Mesodermal cell (in vitro differentiated cells): ENCODE results near the gene PPP1R26.
"Not testable (repeated sequence)": the region's sequence is repeated elsewhere in the genome, so short reads cannot be mapped to it uniquely, and the experiment has no call there.

Experiments used
- H3K27ac ChIP-seq: 2 replicates; pipeline ENCODE4 v1.7.0; 2013; ENCODE audit warnings: mild to moderate bottlenecking, low read depth, low read length, moderate library complexity; ENCODE audit not compliant: severe bottlenecking
- H3K36me3 ChIP-seq: 2 replicates; pipeline ENCODE4 v1.7.1; 2013; ENCODE audit warnings: mild to moderate bottlenecking, low read length, moderate library complexity; ENCODE audit not compliant: control insufficient read depth, insufficient read depth
- H3K4me1 ChIP-seq: one replicate; pipeline ENCODE4 v1.7.1; 2013; ENCODE audit warnings: mild to moderate bottlenecking, low read length; ENCODE audit not compliant: insufficient read depth, control insufficient read depth, poor library complexity, severe bottlenecking
- H3K4me3 ChIP-seq: 2 replicates; pipeline ENCODE4 v1.7.0; 2013; ENCODE audit warnings: low read length, control low read depth, mild to moderate bottlenecking; ENCODE audit not compliant: insufficient read depth, poor library complexity, severe bottlenecking; ENCODE audit errors: extremely low read depth
- H3K9me3 ChIP-seq: 2 replicates; pipeline ENCODE4 v1.7.1; 2013; ENCODE audit warnings: mild to moderate bottlenecking, low read length, moderate library complexity; ENCODE audit not compliant: control insufficient read depth
- WGBS, 2 experiments: methylation state at CpG; one replicate each; pipeline ENCODE4 v1.1.5; 2013; ENCODE audit warnings: missing lambda C conversion rate in 2 of 2; ENCODE audit not compliant: insufficient coverage in 2 of 2; 5-methylcytosine and 5-hydroxymethylcytosine counted together

PPP1R26 gene

DNA sequence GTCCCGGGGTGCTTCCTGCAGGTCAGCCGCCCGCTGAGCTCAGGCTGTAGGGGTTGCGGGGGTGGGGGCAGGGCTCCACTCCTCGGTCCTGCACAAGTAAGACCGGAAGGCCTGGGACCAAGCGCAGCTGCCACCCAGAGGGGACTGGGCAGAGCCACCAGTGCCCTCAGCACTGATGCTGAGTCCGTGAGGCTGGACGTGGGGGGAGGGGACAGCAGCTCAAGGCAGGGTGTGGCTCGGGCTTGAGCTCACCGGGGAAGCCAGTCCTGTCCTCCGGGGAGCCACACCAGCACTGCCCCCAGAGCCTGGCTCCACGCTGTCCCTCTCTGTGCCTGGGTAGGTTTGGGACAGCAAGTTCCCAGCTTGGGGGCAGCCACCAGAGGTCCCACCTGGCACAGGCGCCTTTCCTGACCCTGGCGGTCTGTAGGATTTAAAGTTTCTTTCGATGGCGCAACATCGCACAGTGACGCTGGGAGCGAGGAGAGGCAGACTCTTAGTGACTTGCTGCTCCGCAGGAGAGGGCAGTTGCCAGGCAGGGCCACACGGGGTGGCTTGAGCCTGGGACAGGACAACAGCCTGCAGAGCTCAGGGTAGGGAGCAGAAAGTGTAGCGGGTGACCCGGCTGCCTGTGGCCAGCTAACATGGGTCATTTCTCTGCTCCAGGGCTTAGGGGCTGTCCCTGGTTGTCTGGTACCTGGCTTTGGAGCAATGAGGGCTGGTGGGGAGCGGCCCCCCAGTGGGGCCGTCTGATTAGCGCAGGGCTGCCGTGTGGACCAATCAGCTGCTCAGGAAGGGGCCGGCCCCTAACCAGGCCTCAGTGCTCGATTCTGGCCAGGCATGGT lies 47.4 kb downstream of the PPP1R26 start:
- Histone ChIP-seq H3K36me3 (no peaks in the 10 kb centered on the region), H3K27ac (no peak overlapping the region), H3K9me3 (no peaks in the 10 kb centered on the region), H3K4me1 (peaks cover 26% of the 10 kb centered on the region), H3K4me3 (no peak overlapping the region)
- 81% methylated on average over 22 to 28 of the region's 30 CpGs for WGBS, 2 experiments

GRCh38 chr9:135528842-135529435 lies 49.4 kb downstream of the PPP1R26 start:
- WGBS, 2 experiments = 77 to 91% methylated on average over 2 to 5 of the region's 10 CpGs
- not testable (repeated sequence) for H3K4me3 ChIP-seq, H3K9me3 ChIP-seq

DNA sequence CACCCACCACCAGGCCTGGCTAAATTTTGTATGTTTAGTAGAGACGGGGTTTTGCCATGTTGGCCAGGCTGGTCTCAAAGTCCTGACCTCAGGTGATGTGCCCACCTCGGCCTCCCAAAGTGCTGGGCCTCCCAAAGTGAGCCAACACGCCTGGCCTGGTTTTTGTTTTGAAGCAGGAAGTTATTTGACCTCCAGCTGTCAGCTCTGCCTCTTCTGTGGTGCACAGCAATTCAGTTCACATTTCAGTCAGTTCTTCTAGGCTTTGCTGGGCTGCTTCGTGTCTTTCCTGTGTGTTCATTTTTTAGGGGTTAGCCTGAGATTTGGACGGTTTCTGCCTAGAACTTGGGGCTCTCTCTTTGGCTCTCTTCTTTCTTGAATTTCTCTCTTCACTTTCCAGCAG lies 50.6 kb downstream of the PPP1R26 start:
- Histone ChIP-seq H3K9me3 (no peaks in the 10 kb centered on the region), H3K4me1 (peaks cover 8% of the 10 kb centered on the region), H3K27ac (no peak overlapping the region), H3K36me3 (no peaks in the 10 kb centered on the region), H3K4me3 (no peak overlapping the region)
- 78 to 91% methylated on average over 3 to 5 of the region's 5 CpGs for WGBS, 2 experiments

More at GRCh38 chr9:135528842-135529435, 49.4 kb downstream of the PPP1R26 start:
- peaks cover 11% of the 10 kb centered on the region for H3K4me1 ChIP-seq
- not testable (repeated sequence) for H3K27ac ChIP-seq, H3K36me3 ChIP-seq

- no peak overlapping the region for H3K4me3 ChIP-seq
- H3K9me3 ChIP-seq = no peaks in the 10 kb centered on the region
- H3K4me1 ChIP-seq = peaks cover 11% of the 10 kb centered on the region
- no peaks in the 10 kb centered on the region for H3K36me3 ChIP-seq
- H3K27ac ChIP-seq = no peak overlapping the region
- 91 to 97% methylated on average over 8 to 10 of the region's 10 CpGs for WGBS, 2 experiments
These were observed 51.5 kb downstream of the PPP1R26 start for GRCh38 chr9:135531096-135531495.

DNA sequence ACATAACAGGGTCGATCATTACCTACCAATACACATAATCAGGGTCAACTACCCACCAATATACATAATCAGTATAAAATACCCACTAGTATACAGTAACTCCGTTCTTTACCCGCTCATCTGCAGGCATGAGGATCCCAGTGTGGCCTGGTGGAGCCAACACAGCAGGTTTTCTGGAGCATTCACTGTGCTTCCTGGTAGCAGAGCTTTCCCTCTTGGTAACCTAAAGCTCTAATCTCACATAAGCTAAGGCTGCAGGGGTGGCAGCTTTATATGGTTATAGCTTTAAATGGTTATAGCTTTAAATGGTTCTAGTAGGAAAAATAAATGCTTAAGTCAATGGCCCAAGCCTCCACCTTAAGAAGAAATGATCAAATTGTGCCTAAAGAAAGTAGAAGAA lies 53.5 kb downstream of the PPP1R26 start:
- 89 to 92% methylated on average over 3 of the region's 3 CpGs for WGBS, 2 experiments
- Histone ChIP-seq H3K27ac (no peak overlapping the region), H3K9me3 (no peaks in the 10 kb centered on the region), H3K4me3 (no peak overlapping the region), H3K4me1 (peaks cover 4% of the 10 kb centered on the region), H3K36me3 (no peaks in the 10 kb centered on the region)

- Histone ChIP-seq H3K4me1 (peaks cover 4% of the 10 kb centered on the region), H3K9me3 (no peaks in the 10 kb centered on the region), H3K36me3 (no peaks in the 10 kb centered on the region), H3K27ac (no peak overlapping the region), H3K4me3 (no peak overlapping the region)
- WGBS, 2 experiments = 89 to 91% methylated on average over 9 to 11 of the region's 12 CpGs
These were observed 54.1 kb downstream of the PPP1R26 start for GRCh38 chr9:135533674-135534073.

GRCh38 chr9:135534192-135534711 lies 54.7 kb downstream of the PPP1R26 start:
- not testable (repeated sequence) for H3K4me1 ChIP-seq, H3K36me3 ChIP-seq, H3K9me3 ChIP-seq, H3K27ac ChIP-seq, H3K4me3 ChIP-seq
- 65 to 66% methylated on average over 8 to 10 of the region's 10 CpGs for WGBS, 2 experiments

- not testable (repeated sequence) for H3K27ac ChIP-seq, H3K4me1 ChIP-seq, H3K4me3 ChIP-seq, H3K36me3 ChIP-seq, H3K9me3 ChIP-seq
- 93 to 98% methylated on average over 4 of the region's 4 CpGs for WGBS, 2 experiments
These were observed 55.2 kb downstream of the PPP1R26 start for GRCh38 chr9:135534826-135535225.

- not testable (repeated sequence) for H3K36me3 ChIP-seq, H3K9me3 ChIP-seq, H3K4me3 ChIP-seq, H3K27ac ChIP-seq, H3K4me1 ChIP-seq
- 88 to 91% methylated on average over 3 to 11 of the region's 13 CpGs for WGBS, 2 experiments
These were observed 56.0 kb downstream of the PPP1R26 start for GRCh38 chr9:135535631-135536030.

DNA sequence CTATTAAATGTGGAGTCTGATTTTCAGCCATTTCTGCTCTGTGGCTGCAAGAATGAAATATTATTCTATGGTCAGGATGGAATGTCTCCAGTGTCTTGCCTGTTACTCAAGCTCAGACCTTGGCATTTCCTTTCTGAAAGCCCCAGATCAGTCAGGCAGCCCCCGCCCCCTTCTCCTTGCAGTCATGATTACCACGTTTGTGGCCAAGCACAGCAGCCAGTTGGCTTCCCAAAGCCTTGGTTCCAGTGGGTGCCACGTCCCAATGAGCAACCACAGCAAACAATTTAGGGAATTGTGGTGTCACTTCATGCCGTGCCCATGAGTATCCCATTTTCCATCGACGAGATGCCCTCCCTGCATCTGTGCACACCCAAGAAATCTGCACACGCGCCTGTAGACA lies 56.6 kb downstream of the PPP1R26 start:
- no peak overlapping the region for H3K27ac ChIP-seq
- WGBS, 2 experiments = 76 to 96% methylated on average over 4 to 6 of the region's 8 CpGs
- no peaks in the 10 kb centered on the region for H3K9me3 ChIP-seq
- no peak overlapping the region for H3K4me3 ChIP-seq
- H3K36me3 ChIP-seq = no peaks in the 10 kb centered on the region
- peaks cover 6% of the 10 kb centered on the region for H3K4me1 ChIP-seq
